ENCODE results near the gene SAMD11.

DNA sequence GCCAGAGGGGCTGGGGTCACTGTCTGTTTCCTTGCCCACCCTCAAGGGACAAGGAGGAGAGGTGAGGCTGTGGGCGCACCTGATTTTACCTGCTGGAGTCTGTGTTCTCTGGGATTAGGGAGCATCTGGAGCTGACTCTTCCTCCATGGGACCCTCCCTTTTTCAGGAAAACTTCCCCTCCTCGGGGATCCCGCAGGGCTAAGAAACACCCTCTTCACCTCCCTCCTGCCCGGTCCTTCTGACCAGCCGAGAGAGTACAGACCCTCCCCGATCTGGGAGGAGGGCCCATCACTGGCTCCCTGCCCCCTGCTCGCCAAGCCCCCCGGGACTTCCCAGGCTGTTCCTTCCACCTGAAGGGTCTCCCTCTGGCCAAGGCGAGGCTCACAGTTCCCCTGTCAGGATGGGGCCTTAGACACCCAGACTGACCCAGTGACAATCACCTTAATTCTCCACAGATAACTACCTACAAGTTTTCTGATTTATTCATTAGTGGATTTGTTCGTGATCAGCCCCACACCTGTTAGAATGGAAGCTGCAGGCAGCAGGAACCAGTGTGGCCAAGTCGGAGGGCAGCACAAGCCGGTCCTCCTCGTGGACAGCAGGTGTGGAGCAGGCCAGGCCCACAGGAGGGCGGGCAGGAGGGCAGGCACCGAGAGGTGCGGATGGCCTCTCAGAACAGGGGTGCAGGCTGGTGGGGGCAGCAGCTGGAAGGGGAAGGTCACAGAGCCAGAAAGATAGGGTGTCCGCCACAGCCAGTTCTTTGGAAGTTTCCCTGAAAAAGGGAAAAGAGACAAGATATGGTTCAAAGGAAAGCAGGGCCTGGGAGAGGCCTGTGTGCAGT, 15.9 kb upstream of the SAMD11 start:
- TF ChIP-seq, protein P1, sequence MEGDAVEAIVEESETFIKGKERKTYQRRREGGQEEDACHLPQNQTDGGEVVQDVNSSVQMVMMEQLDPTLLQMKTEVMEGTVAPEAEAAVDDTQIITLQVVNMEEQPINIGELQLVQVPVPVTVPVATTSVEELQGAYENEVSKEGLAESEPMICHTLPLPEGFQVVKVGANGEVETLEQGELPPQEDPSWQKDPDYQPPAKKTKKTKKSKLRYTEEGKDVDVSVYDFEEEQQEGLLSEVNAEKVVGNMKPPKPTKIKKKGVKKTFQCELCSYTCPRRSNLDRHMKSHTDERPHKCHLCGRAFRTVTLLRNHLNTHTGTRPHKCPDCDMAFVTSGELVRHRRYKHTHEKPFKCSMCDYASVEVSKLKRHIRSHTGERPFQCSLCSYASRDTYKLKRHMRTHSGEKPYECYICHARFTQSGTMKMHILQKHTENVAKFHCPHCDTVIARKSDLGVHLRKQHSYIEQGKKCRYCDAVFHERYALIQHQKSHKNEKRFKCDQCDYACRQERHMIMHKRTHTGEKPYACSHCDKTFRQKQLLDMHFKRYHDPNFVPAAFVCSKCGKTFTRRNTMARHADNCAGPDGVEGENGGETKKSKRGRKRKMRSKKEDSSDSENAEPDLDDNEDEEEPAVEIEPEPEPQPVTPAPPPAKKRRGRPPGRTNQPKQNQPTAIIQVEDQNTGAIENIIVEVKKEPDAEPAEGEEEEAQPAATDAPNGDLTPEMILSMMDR (IDR thresholded peaks at IDR 0.05), result no peak
- TF ChIP-seq POLR2A (IDR thresholded peaks at IDR 0.05), result no peak
